HCT116 (cell line): ENCODE measurements around the gene WDR17. TPM values are rescaled to one million over a fixed set of nuclear protein-coding genes. Genes with fewer than 3 reads are reported as not detected.

ENCODE experiments used
- ATAC-seq: fragments of 200-7000 bp; cut with Tn5 transposase; 2 replicates; pipeline ENCODE4 v1.9.1; 2020; ENCODE audit warnings: mild to moderate bottlenecking, moderate library complexity
- BruUV-seq: library from RNA; stranded (reverse); fragments of 400-500 nt; replicated peaks from 2 replicates; lab custom pipeline; 2021; lab: Mats Ljungman, UMichigan
- CTCF ChIA-PET: fragments of 300-600 bp; sonication (Branson Sonifier 250); formaldehyde crosslinking; loops from one replicate; lab custom pipeline; 2021; ENCODE audit warnings: antibody characterized with exemption; lab: Charles Lee
- POLR2A ChIA-PET: fragments of 300-600, 350-600 bp; sonication (Branson Sonifier 250); formaldehyde crosslinking; loops from one replicate; lab custom pipeline; 2021; ENCODE audit warnings: antibody characterized with exemption; lab: Charles Lee
- RAD21 ChIA-PET, 2 experiments: fragments of 300-600 bp; sonication (Branson Sonifier 250); formaldehyde crosslinking; loops; one replicate each; lab custom pipeline; 2023; ENCODE audit warnings: low total read pairs in 2 of 2; ENCODE audit not compliant: uncharacterized antibody in 2 of 2, unreplicated experiment in 2 of 2, low non-redundant PET in 1 of 2; lab: Charles Lee
- DNase-seq: peaks from one replicate; pipeline ENCODE4 v3.0.0-alpha.2; 2010; ENCODE audit warnings: low read depth, low spot score
- H2AFZ ChIP-seq: fragments of 200-600 bp; shearing (Covaris generic), sonication (generic); 2 replicates; pipeline ENCODE4 v1.6.1; 2017; ENCODE audit warnings: low read depth, mixed run types, mixed read lengths, antibody characterized with exemption, low read length; ENCODE audit not compliant: poor library complexity, severe bottlenecking
- H3K27ac ChIP-seq: 2 replicates; pipeline ENCODE4 v1.5.1; 2012; ENCODE audit warnings: low read depth, low read length
- H3K27me3 ChIP-seq: fragments of 200-600 bp; sonication (generic); 2 replicates; pipeline ENCODE4 v1.6.1; 2016; ENCODE audit warnings: mixed run types, low read length, mixed read lengths; ENCODE audit not compliant: insufficient read depth
- H3K36me3 ChIP-seq, 2 experiments: fragments of 200-500 bp in 1 of 2; fragments of 200-600 bp in 1 of 2; sonication (Bioruptor generic) in 1 of 2; sonication (generic) in 1 of 2; 2 replicates each; pipeline versions ENCODE4 v1.5.1 to v1.6.1; 2014 to 2016; ENCODE audit warnings: low read length in 2 of 2, inconsistent platforms in 1 of 2, mixed read lengths in 1 of 2, mixed run types in 1 of 2; ENCODE audit not compliant: insufficient read depth in 2 of 2, control insufficient read depth in 1 of 2
- H3K4me1 ChIP-seq, 2 experiments: fragments of 200-600 bp in 1 of 2; sonication (generic) in 1 of 2; 2 replicates each; pipeline versions ENCODE4 v1.5.1 to v1.6.1; 2012 to 2017; ENCODE audit warnings: low read length in 2 of 2, inconsistent platforms in 1 of 2, mild to moderate bottlenecking in 1 of 2, mixed read lengths in 1 of 2, mixed run types in 1 of 2, moderate library complexity in 1 of 2; ENCODE audit not compliant: insufficient read depth in 2 of 2, control insufficient read depth in 1 of 2
- H3K4me2 ChIP-seq: fragments of 200-600 bp; sonication (generic); 2 replicates; pipeline ENCODE4 v1.6.1; 2017; ENCODE audit warnings: mixed run types, low read length, mixed read lengths
- H3K4me3 ChIP-seq, 2 experiments: fragments of 200-600 bp in 1 of 2; sonication (generic) in 1 of 2; replicated peaks in 1 of 2; 2 replicates each; pipeline ENCODE4 v1.5.1; 2011 to 2016; ENCODE audit warnings: low read length in 2 of 2, control low read depth in 1 of 2, low read depth in 1 of 2, mild to moderate bottlenecking in 1 of 2, mixed read lengths in 1 of 2, mixed run types in 1 of 2
- H3K79me2 ChIP-seq: fragments of 200-600 bp; sonication (generic); 2 replicates; pipeline ENCODE4 v1.6.1; 2017; ENCODE audit warnings: mild to moderate bottlenecking, mixed run types, low read length, moderate library complexity, mixed read lengths; ENCODE audit not compliant: insufficient read depth
- H3K9ac ChIP-seq: fragments of 200-600 bp; sonication (generic); 2 replicates; pipeline ENCODE4 v1.6.1; 2016; ENCODE audit warnings: low read length, mixed read lengths
- H3K9me2 ChIP-seq: fragments of 200-600 bp; sonication (generic), shearing (Covaris generic); 2 replicates; pipeline ENCODE4 v1.6.1; 2017; ENCODE audit warnings: mixed run types, mild to moderate bottlenecking, moderate library complexity; ENCODE audit not compliant: insufficient read depth
- H3K9me3 ChIP-seq, 2 experiments: fragments of 200-500 bp in 1 of 2; fragments of 200-600 bp in 1 of 2; sonication (Bioruptor generic) in 1 of 2; sonication (generic) in 1 of 2; 2 replicates each; pipeline ENCODE4 v1.6.1; 2014 to 2017; ENCODE audit warnings: low read length in 2 of 2, mixed read lengths in 2 of 2, inconsistent platforms in 1 of 2, low read depth in 1 of 2, mild to moderate bottlenecking in 1 of 2, mixed run types in 1 of 2, moderate library complexity in 1 of 2; ENCODE audit not compliant: control insufficient read depth in 1 of 2, insufficient read depth in 1 of 2
- H4K20me1 ChIP-seq: fragments of 200-600 bp; sonication (generic), shearing (Covaris generic); 2 replicates; pipeline ENCODE4 v1.6.1; 2017; ENCODE audit warnings: mixed run types, mild to moderate bottlenecking, moderate library complexity; ENCODE audit not compliant: insufficient read depth
- CEBPB ChIP-seq: IDR thresholded peaks from 2 replicates; pipeline ENCODE4 v1.6.1; 2012; ENCODE audit warnings: low read depth
- EGR1 ChIP-seq: IDR thresholded peaks from 2 replicates; pipeline ENCODE4 v1.6.1; 2012; ENCODE audit warnings: low read depth
- ELF1 ChIP-seq: IDR thresholded peaks from 2 replicates; pipeline ENCODE4 v1.6.1; 2012; ENCODE audit warnings: low read depth, borderline replicate concordance
- EZH2 ChIP-seq: fragments of 200-600 bp; sonication (generic); IDR thresholded peaks from 2 replicates; pipeline ENCODE4 v1.6.1; 2017; ENCODE audit warnings: antibody characterized with exemption, mixed run types
- EZH2phosphoT487 ChIP-seq: fragments of 200-600 bp; IDR thresholded peaks from 2 replicates; pipeline ENCODE4 v1.6.1; 2018; ENCODE audit warnings: antibody characterized with exemption, borderline replicate concordance
- POLR2A ChIP-seq: IDR thresholded peaks from 2 replicates; pipeline ENCODE4 v1.7.0; 2011; ENCODE audit warnings: borderline replicate concordance; ENCODE audit not compliant: insufficient read depth, insufficient read length; ENCODE audit errors: extremely low read depth
- POLR2AphosphoS5 ChIP-seq: IDR thresholded peaks from 2 replicates; pipeline ENCODE4 v1.6.1; 2011; ENCODE audit warnings: mild to moderate bottlenecking, low read depth, low read length, moderate library complexity
- SIN3A ChIP-seq: IDR thresholded peaks from 2 replicates; pipeline ENCODE4 v1.6.1; 2012; ENCODE audit warnings: low read depth
- SRF ChIP-seq: IDR thresholded peaks from 2 replicates; pipeline ENCODE4 v1.6.1; 2012; ENCODE audit warnings: low read depth
- TCF7L2 ChIP-seq: IDR thresholded peaks from 2 replicates; pipeline ENCODE4 v1.7.0; 2011; ENCODE audit warnings: borderline replicate concordance, inconsistent platforms; ENCODE audit not compliant: insufficient read depth, insufficient read length; ENCODE audit errors: extremely low read depth
- YY1 ChIP-seq: IDR thresholded peaks from 2 replicates; pipeline ENCODE4 v1.6.1; 2011; ENCODE audit warnings: low read length, low read depth, moderate library complexity, mild to moderate bottlenecking; ENCODE audit not compliant: insufficient replicate concordance; ENCODE audit errors: extremely low read depth
- ZFX ChIP-seq: fragments of 450-650 bp; IDR thresholded peaks from 2 replicates; pipeline ENCODE4 v1.6.1; 2017
- intact Hi-C: fragments of 100-400 bp; cut with micrococcal nuclease; formaldehyde crosslinking; loops from 2 replicates; pipeline ENCODE4 v1.10.0; 2022
- total RNA-seq: library from RNA; stranded (reverse); gene quantifications from one replicate; pipeline ENCODE4 v1.2.1, GENCODE V29; 2021; ENCODE audit not compliant: unreplicated experiment
- TF ChIP-seq, protein P1 (sequence below): IDR thresholded peaks from 2 replicates; pipeline ENCODE4 v1.6.1; 2012
- TF ChIP-seq, protein P2 (sequence below), 3 experiments: fragments of 200-600 bp in 1 of 3; sonication (generic) in 1 of 3; IDR thresholded peaks in 2 of 3; conservative IDR thresholded peaks in 1 of 3; 2 replicates each; pipeline ENCODE4 v1.5.1; 2012 to 2017; ENCODE audit warnings: low read depth in 2 of 3, low read length in 2 of 3, antibody characterized with exemption in 1 of 3, borderline replicate concordance in 1 of 3, control low read depth in 1 of 3, mild to moderate bottlenecking in 1 of 3, mixed read lengths in 1 of 3, mixed run types in 1 of 3, moderate library complexity in 1 of 3; ENCODE audit not compliant: insufficient read depth in 1 of 3

WDR17 gene
- total RNA-seq, 1 experiment from 2014 or later: 0.20 TPM

DNA sequence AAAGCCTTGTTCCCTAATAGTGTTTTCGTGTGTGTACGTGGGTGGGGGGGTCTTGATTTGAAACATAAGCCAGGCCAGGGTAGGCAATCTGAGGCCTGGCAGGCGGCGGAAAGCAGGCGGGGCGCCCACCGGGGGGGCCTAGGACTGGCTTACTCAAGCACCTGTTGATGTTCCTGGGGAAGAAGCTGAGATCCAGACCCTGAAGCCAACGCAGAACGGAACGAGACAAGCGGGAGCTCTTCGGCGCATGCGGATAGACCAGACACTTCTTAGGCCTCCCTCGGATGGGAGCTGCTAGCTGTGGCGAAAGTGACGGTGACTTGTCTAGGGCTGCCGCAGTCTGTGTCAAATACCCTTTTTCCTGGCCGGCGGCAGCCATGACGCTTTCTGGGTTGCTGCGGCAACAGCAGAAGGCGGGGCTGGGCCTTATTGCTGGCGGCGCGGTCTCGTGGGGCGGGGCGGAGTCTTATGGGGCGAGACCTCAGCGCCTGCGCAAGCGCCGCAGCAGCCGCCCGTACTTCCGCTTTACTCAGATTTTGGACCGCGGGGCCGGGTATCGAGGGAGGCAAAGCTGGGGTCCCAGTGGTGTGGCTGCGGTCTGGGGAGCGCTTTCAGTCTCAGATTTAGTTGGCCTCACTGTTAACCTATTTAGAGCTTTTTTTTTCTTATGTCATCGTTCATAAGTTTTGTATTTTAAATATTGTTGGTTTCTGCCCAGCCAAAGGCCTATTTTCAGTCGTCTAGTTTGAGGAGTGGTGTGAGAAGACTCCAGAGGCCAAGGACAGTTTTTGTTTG lies 129.7 kb downstream of the WDR17 start, which contains the start of gene SPATA4:
SPATA4 (minus strand) TSS at position 402 of the 795 bp plus-strand sequence; CDS start at position 379, 23 bp downstream.
- ChIA-PET POLR2A (no interaction called here), CTCF (interaction anchor here (1.2 kb wide), 1 partner anchor 17 kb away, joined by 3 read pairs; no protein-coding TSS in a partner anchor), RAD21 (no interaction called here)
- Histone ChIP-seq H3K9me3 (no peaks in the 10 kb centered on the region), H3K27me3 (no peaks in the 10 kb centered on the region), H3K4me2 (peak within 1 kb of the TSS; percentile 97), H3K79me2 (no peaks in the 10 kb centered on the region), H3K9ac (peak within 1 kb of the TSS; percentile 65), H3K36me3 (no peaks in the 10 kb centered on the region), H3K4me3 (peak within 1 kb of the TSS; percentile 60 to 70), H2AFZ (peak within 1 kb of the TSS; percentile 95), H3K9me2 (peaks cover 3% of the 10 kb centered on the region; the same call in 1 of the 2 replicates), H3K4me1 (peaks cover 2 to 36% of the 10 kb centered on the region in 2 experiments; a peak in 3 of 4 replicates), H3K27ac (no peak within 1 kb of the TSS), H4K20me1 (no peaks in the 10 kb centered on the region)
- ATAC-seq (peak; percentile 96), DNase-seq (peak; percentile 73)
- BruUV-seq: no TSS peak
- intact Hi-C loops: no loop called here
- TF ChIP-seq YY1: peak; percentile 98
- no peak for TF ChIP-seq EZH2phosphoT487
- TF ChIP-seq EGR1: no peak
- no peak for TF ChIP-seq SRF
- TF ChIP-seq SIN3A: peak; percentile 89
- TF ChIP-seq TCF7L2: no peak
- peak; percentile 85 for TF ChIP-seq ELF1
- TF ChIP-seq ZFX: peak; percentile 31
- peak; percentile 95 for TF ChIP-seq POLR2AphosphoS5
- no peak for TF ChIP-seq CEBPB
- TF ChIP-seq EZH2: no peak
- TF ChIP-seq, protein P1, sequence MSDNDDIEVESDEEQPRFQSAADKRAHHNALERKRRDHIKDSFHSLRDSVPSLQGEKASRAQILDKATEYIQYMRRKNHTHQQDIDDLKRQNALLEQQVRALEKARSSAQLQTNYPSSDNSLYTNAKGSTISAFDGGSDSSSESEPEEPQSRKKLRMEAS: no peak
- TF ChIP-seq, protein P2, sequence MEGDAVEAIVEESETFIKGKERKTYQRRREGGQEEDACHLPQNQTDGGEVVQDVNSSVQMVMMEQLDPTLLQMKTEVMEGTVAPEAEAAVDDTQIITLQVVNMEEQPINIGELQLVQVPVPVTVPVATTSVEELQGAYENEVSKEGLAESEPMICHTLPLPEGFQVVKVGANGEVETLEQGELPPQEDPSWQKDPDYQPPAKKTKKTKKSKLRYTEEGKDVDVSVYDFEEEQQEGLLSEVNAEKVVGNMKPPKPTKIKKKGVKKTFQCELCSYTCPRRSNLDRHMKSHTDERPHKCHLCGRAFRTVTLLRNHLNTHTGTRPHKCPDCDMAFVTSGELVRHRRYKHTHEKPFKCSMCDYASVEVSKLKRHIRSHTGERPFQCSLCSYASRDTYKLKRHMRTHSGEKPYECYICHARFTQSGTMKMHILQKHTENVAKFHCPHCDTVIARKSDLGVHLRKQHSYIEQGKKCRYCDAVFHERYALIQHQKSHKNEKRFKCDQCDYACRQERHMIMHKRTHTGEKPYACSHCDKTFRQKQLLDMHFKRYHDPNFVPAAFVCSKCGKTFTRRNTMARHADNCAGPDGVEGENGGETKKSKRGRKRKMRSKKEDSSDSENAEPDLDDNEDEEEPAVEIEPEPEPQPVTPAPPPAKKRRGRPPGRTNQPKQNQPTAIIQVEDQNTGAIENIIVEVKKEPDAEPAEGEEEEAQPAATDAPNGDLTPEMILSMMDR (IDR thresholded peaks at IDR 0.05 in 2 of 3, conservative IDR thresholded peaks at IDR 0.05 in 1 of 3; ENCODE audit: borderline replicate concordance in 1 of 3, insufficient read depth in 1 of 3, low read depth in 2 of 3, low read length in 2 of 3): no peak
- TF ChIP-seq POLR2A: peak; percentile 41
